ENCODE measurements around the gene FIGNL2. TPM values are rescaled to one million over a fixed set of nuclear protein-coding genes. Genes with fewer than 3 reads are reported as not detected.
A peak's percentile ranks its signal among the peaks of the same experiment; 100 is the strongest.

FIGNL2 gene
- total and polyA plus RNA-seq, 7 donors = 0.01 to 0.20 (median 0.17) TPM

DNA sequence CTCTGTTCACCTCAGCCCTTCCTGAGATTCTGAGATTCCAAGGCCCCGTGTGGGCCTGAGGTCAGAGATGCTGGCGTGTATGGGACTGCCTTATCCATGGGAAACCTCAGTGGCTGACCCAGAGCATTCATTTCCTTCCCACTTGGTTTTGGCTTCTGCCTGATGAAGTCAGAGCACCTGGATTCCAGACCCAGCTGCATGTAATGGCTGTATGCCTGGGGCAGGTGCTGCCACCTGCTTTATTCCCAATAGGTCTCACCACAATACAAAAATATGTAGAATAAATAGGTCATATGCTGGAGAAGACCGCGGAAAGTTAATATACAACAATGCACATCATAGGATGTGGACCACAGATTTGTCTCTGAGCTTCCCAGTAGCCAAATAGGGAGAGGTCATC is 25.6 kb downstream of the FIGNL2 start:
- ATAC-seq (no peak), DNase-seq (no peak)
- Histone ChIP-seq H3K4me1 (no peaks in the 10 kb centered on the region), H3K27ac (no peak overlapping the region), H3K36me3 (ENCODE audit: insufficient read depth in 1 of 2, low read depth in 1 of 2) (no peaks in the 10 kb centered on the region), H3K9me3 (no peaks in the 10 kb centered on the region), H3K27me3 (ENCODE audit: insufficient read depth in 3 of 3, low read length in 2 of 3) (peaks cover 0 to 49% (median 13%) of the 10 kb centered on the region in 3 donors), H3K4me3 (no peak overlapping the region)
- TF ChIP-seq, protein P1, sequence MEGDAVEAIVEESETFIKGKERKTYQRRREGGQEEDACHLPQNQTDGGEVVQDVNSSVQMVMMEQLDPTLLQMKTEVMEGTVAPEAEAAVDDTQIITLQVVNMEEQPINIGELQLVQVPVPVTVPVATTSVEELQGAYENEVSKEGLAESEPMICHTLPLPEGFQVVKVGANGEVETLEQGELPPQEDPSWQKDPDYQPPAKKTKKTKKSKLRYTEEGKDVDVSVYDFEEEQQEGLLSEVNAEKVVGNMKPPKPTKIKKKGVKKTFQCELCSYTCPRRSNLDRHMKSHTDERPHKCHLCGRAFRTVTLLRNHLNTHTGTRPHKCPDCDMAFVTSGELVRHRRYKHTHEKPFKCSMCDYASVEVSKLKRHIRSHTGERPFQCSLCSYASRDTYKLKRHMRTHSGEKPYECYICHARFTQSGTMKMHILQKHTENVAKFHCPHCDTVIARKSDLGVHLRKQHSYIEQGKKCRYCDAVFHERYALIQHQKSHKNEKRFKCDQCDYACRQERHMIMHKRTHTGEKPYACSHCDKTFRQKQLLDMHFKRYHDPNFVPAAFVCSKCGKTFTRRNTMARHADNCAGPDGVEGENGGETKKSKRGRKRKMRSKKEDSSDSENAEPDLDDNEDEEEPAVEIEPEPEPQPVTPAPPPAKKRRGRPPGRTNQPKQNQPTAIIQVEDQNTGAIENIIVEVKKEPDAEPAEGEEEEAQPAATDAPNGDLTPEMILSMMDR (IDR thresholded peaks at IDR 0.05) = no peak
- WGBS, 3 donors = 76 to 94% (median 89%) methylated on average over 4 of the region's 4 CpGs
- intact Hi-C loops (cut with DNase I) = loop anchor here in 1 of 2 donors (2.0 kb wide), 1 partner anchor 400 kb away; no protein-coding TSS in a partner anchor

DNA sequence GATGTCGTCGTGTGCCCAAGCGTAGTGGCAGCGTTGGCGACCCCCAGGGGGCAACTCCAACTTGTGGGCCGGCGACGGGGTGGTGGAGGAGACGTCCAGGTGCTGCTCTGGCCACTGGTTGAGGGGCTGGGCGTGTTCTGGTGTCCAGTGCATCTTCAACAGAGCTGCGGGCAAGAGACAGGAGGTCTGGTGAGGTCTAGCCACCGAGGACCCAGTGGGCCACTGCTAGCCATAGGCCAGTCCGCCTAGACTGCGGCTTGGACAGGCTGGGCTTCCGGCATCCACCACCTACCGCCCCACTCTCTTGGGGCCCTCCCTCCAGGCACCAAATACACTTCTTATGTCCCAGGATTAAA is 26.3 kb downstream of the FIGNL2 start:
- WGBS, 3 donors = 90 to 97% (median 90%) methylated on average over 12 to 16 of the region's 16 CpGs
- TF ChIP-seq, protein P1 (IDR thresholded peaks at IDR 0.05) = no peak
- Histone ChIP-seq H3K4me3 (no peak overlapping the region), H3K9me3 (no peaks in the 10 kb centered on the region), H3K4me1 (no peaks in the 10 kb centered on the region), H3K36me3 (ENCODE audit: insufficient read depth in 1 of 2, low read depth in 1 of 2) (no peaks in the 10 kb centered on the region), H3K27me3 (ENCODE audit: insufficient read depth in 3 of 3, low read length in 2 of 3) (peaks cover 0 to 53% (median 13%) of the 10 kb centered on the region in 3 donors), H3K27ac (no peak overlapping the region)
- DNase-seq (no peak), ATAC-seq (no peak)
- intact Hi-C loops (cut with DNase I) = loop anchor here in 1 of 2 donors (2.0 kb wide), 1 partner anchor 399 kb away; no protein-coding TSS in a partner anchor

DNA sequence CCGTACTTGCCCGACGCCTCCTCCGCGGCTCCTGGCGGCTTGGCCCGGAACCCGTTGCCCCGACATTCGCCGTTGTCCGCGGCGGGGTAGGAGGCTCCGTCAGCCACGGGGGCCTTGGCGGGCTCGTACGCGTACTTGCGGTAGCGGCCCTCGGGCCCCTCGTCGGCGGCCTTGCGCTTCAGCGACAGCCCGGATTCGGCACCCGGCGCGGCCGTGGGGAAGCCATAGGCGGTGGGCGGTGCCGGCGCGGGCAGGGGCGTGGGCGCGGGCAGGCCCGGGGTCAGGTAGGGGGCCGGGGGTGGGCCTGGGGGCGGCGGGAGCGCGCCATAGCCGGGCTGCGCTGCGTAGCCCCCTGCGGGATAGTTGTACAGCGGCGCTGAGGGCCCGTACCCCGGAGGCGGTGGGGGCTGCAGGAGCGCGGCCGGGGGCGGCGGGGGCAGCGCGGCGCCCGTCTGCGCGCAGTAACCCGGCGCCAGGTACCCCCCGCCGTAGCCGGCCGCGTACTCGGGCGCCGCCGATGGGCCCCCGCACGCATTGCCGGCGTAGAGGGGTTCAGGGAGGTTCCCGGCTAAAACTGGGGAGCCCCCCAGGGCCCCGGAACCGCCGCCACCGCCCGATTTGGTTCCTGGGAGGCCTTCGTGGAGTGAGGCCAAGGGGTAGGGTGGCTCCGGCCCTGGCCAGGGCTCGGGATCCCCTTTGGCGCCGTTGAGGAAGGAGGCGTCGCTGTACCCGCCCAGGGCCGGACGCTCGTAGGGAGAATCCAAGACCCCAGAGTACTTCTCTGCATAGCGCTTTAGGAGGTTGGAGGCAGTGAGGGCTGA is 26.9 kb downstream of the FIGNL2 start:
- Histone ChIP-seq H3K4me1 (no peaks in the 10 kb centered on the region), H3K27me3 (ENCODE audit: insufficient read depth in 3 of 3, low read length in 2 of 3) (peaks cover 0 to 59% (median 13%) of the 10 kb centered on the region in 3 donors), H3K9me3 (no peaks in the 10 kb centered on the region), H3K27ac (no peak overlapping the region), H3K4me3 (peak overlapping the region; percentile 56), H3K36me3 (ENCODE audit: insufficient read depth in 1 of 2, low read depth in 1 of 2) (no peaks in the 10 kb centered on the region)
- 49 to 51% (median 50%) methylated on average over 58 to 101 of the region's 101 CpGs for WGBS, 3 donors
- TF ChIP-seq, protein P1 (IDR thresholded peaks at IDR 0.05) = no peak
- ATAC-seq = no peak
- DNase-seq = peak in 1 of 2 donors; percentile 22
- intact Hi-C loops (cut with DNase I) = loop anchor here in 1 of 2 donors (2.0 kb wide), 1 partner anchor 399 kb away; no protein-coding TSS in a partner anchor

DNA sequence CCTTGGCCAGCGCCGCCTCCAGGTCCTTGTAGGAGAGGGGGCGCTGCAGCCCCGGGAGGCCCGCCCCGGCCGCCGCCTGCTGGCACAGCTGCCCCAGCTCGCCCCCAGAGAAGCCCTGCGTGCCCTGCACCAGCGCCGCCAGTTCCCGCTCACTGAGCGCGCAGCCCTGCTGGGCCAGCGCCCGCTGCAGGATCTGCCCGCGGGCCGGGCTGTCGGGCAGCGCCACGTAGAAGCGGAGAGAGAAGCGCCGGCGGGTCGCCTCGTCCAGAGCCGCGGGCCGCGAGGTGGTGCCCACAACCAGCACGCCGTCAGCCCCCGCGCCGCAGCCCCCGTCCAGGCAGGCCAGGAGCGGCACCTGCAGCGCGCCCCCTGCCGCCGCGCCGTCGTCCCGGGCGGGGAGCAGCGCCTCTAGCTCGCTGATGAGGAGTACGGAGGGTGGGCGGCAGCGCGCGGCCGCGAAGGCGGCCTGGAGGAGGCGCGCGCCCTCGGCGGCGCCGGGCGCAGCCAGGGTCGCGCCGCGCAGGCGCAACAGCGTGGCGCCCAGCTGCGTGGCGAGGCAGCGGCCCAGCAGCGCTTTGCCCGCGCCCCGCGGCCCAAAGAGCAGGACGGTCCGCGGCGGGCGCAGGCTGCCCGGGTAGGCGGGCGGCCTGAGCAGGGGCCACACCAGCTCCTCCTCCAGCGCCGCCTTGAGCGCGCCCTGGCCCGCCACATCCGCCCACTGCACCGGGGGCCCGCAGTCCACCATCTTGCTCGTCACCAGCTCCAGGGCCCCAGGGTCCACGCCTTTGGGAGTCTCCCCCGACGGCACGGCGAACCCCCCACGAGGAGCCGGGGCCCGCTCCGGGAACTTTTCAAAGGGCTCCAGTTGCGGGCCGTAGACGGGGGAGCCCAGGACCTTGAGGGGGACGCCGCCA is 27.7 kb downstream of the FIGNL2 start:
- DNase-seq = peak; percentile 64

More for the DNA sequence above, 27.7 kb downstream of the FIGNL2 start:
- H3K27me3 ChIP-seq (ENCODE audit: insufficient read depth in 3 of 3, low read length in 2 of 3) = peaks cover 0 to 67% (median 13%) of the 10 kb centered on the region in 3 donors
- ATAC-seq = peak; percentile 30 to 49 (median 46)
- no peak overlapping the region for H3K27ac ChIP-seq
- no peaks in the 10 kb centered on the region for H3K36me3 ChIP-seq (ENCODE audit: insufficient read depth in 1 of 2, low read depth in 1 of 2)
- TF ChIP-seq, protein P1 (IDR thresholded peaks at IDR 0.05) = no peak
- 22 to 32% (median 30%) methylated on average over 68 to 113 of the region's 113 CpGs for WGBS, 3 donors
- intact Hi-C loops (cut with DNase I) = no loop called here
- no peaks in the 10 kb centered on the region for H3K9me3 ChIP-seq
- no peaks in the 10 kb centered on the region for H3K4me1 ChIP-seq
- peak overlapping the region; percentile 56 for H3K4me3 ChIP-seq

Measured in psoas muscle (tissue), 8 donors.